ENCODE measurements around the gene AMPD2. TPM values are rescaled to one million over a fixed set of nuclear protein-coding genes. Genes with fewer than 3 reads are reported as not detected.

AMPD2 gene
- total RNA-seq, 2 donors from 2014 or later: 55.7 to 69.3 TPM

DNA sequence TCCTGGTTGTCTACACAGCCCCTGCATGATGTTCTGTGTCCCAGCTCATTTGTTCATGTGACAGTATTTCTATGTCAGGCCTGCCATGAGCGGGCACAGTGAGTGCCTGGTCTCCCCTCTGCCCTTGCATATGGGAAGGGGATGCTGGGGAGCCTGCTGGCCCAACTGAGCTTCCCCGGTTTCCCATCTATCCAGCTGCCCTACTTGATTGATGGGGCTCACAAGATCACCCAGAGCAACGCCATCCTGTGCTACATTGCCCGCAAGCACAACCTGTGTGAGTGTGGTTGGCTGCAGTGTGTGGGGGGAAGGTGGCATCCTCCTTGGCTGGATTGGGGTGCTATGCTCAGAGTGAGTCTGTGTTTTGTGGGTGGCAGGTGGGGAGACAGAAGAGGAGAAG lies 37.8 kb downstream of the AMPD2 start:
- H3K27ac ChIP-seq (ENCODE audit: low read depth, low read length): no peak overlapping the region
- Mint-ChIP-seq H3K9me3 (no peaks in the 10 kb centered on the region), H3K4me3 (no peak overlapping the region), H3K4me1 (peaks cover 3% of the 10 kb centered on the region), H3K27me3 (ENCODE audit: insufficient read depth) (peaks cover 23% of the 10 kb centered on the region), H3K27ac (no peak overlapping the region), H3K36me3 (ENCODE audit: low read depth) (peaks cover 10% of the 10 kb centered on the region)
- 90% methylated on average over 4 of the region's 4 CpGs; no CpG with 5 or more reads in 1 of the 2 experiments for WGBS, 2 experiments (ENCODE audit: insufficient coverage in 1 of 2, insufficient read length in 1 of 2)
- no peak for DNase-seq
- H3K4me1 ChIP-seq (ENCODE audit: control insufficient read depth, insufficient read depth, low read length): no peaks in the 10 kb centered on the region
- no peak overlapping the region for H3K9ac ChIP-seq (ENCODE audit: extremely low read depth, low read length, poor library complexity, severe bottlenecking)
- no peaks in the 10 kb centered on the region for H3K36me3 ChIP-seq (ENCODE audit: control insufficient read depth, insufficient read depth, low read length)
- peaks cover 22% of the 10 kb centered on the region for H3K27me3 ChIP-seq (ENCODE audit: control insufficient read depth, insufficient read depth, low read length, poor library complexity, severe bottlenecking)
- TF ChIP-seq, protein P1, sequence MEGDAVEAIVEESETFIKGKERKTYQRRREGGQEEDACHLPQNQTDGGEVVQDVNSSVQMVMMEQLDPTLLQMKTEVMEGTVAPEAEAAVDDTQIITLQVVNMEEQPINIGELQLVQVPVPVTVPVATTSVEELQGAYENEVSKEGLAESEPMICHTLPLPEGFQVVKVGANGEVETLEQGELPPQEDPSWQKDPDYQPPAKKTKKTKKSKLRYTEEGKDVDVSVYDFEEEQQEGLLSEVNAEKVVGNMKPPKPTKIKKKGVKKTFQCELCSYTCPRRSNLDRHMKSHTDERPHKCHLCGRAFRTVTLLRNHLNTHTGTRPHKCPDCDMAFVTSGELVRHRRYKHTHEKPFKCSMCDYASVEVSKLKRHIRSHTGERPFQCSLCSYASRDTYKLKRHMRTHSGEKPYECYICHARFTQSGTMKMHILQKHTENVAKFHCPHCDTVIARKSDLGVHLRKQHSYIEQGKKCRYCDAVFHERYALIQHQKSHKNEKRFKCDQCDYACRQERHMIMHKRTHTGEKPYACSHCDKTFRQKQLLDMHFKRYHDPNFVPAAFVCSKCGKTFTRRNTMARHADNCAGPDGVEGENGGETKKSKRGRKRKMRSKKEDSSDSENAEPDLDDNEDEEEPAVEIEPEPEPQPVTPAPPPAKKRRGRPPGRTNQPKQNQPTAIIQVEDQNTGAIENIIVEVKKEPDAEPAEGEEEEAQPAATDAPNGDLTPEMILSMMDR (conservative IDR thresholded peaks at IDR 0.05): no peak
- H3K9me3 ChIP-seq (ENCODE audit: control insufficient read depth, low read length): no peaks in the 10 kb centered on the region
- H3K4me3 ChIP-seq (ENCODE audit: low read length): no peak overlapping the region

DNA sequence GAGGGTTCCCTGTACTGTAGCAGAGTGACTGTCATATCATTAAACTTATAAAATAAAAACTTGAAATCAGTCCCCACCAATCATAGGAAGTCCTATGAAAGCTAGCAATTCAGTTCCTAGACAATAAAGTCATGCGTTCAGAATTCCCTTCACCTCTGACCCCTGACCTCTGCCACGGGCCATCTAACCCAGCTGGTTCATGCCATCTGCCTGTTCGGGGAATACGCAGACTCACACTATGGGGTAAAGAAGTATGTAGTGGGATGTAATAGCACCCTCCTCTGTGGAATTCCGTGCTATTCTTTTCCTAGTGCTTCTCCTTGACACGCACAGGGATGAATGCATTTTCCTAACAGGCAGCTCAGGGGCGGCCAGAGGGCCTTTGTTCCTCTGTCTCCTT lies 38.3 kb downstream of the AMPD2 start:
- H3K4me1 Mint-ChIP-seq: peaks cover 3% of the 10 kb centered on the region
- no peak overlapping the region for H3K4me3 ChIP-seq (ENCODE audit: low read length)
- no peaks in the 10 kb centered on the region for H3K4me1 ChIP-seq (ENCODE audit: control insufficient read depth, insufficient read depth, low read length)
- no peak overlapping the region for H3K4me3 Mint-ChIP-seq
- WGBS, 2 experiments (ENCODE audit: insufficient coverage in 1 of 2, insufficient read length in 1 of 2): 70 to 92% methylated on average over 3 to 7 of the region's 7 CpGs
- no peaks in the 10 kb centered on the region for H3K9me3 ChIP-seq (ENCODE audit: control insufficient read depth, low read length)
- no peak overlapping the region for H3K27ac Mint-ChIP-seq
- H3K9me3 Mint-ChIP-seq: no peaks in the 10 kb centered on the region
- peak overlapping the region; percentile 63 for H3K27ac ChIP-seq (ENCODE audit: low read depth, low read length)
- H3K27me3 Mint-ChIP-seq (ENCODE audit: insufficient read depth): peaks cover 21% of the 10 kb centered on the region
- TF ChIP-seq, protein P1 (conservative IDR thresholded peaks at IDR 0.05): no peak
- H3K36me3 ChIP-seq (ENCODE audit: control insufficient read depth, insufficient read depth, low read length): no peaks in the 10 kb centered on the region
- no peak for DNase-seq
- peaks cover 10% of the 10 kb centered on the region for H3K36me3 Mint-ChIP-seq (ENCODE audit: low read depth)
- H3K27me3 ChIP-seq (ENCODE audit: control insufficient read depth, insufficient read depth, low read length, poor library complexity, severe bottlenecking): peaks cover 18% of the 10 kb centered on the region
- no peak overlapping the region for H3K9ac ChIP-seq (ENCODE audit: extremely low read depth, low read length, poor library complexity, severe bottlenecking)

GRCh38 chr1:109658533-109659042 lies 39.0 kb downstream of the AMPD2 start:
- Histone ChIP-seq H3K9me3 (ENCODE audit: control insufficient read depth, low read length) (no peaks in the 10 kb centered on the region), H3K27me3 (ENCODE audit: control insufficient read depth, insufficient read depth, low read length, poor library complexity, severe bottlenecking) (peaks cover 12% of the 10 kb centered on the region), H3K4me1 (ENCODE audit: control insufficient read depth, insufficient read depth, low read length) (no peaks in the 10 kb centered on the region), H3K9ac (ENCODE audit: extremely low read depth, low read length, poor library complexity, severe bottlenecking) (no peak overlapping the region), H3K27ac (ENCODE audit: low read depth, low read length) (peak overlapping the region; percentile 63), H3K36me3 (ENCODE audit: control insufficient read depth, insufficient read depth, low read length) (no peaks in the 10 kb centered on the region), H3K4me3 (ENCODE audit: low read length) (no peak overlapping the region)
- WGBS, 2 experiments (ENCODE audit: insufficient coverage in 1 of 2, insufficient read length in 1 of 2): 61% methylated on average over 3 of the region's 3 CpGs; no CpG with 5 or more reads in 1 of the 2 experiments
- TF ChIP-seq, protein P1 (conservative IDR thresholded peaks at IDR 0.05): no peak
- Mint-ChIP-seq H3K4me1 (peaks cover 3% of the 10 kb centered on the region), H3K36me3 (ENCODE audit: low read depth) (peaks cover 10% of the 10 kb centered on the region), H3K27me3 (ENCODE audit: insufficient read depth) (peaks cover 15% of the 10 kb centered on the region), H3K27ac (no peak overlapping the region), H3K9me3 (no peaks in the 10 kb centered on the region), H3K4me3 (no peak overlapping the region)
- DNase-seq: no peak
